ENCODE measurements around the gene UNC5A.

UNC5A gene

GRCh38 chr5:176847148-176847547 is 36.8 kb downstream of the UNC5A start:
- DNase-seq: no peak

- no peak for DNase-seq
Observed at GRCh38 chr5:176847726-176848290, 37.4 kb downstream of the UNC5A start.

GRCh38 chr5:176848651-176849050 is 38.3 kb downstream of the UNC5A start:
- no peak for DNase-seq

- no peak for DNase-seq
Observed at GRCh38 chr5:176849611-176850227, 39.4 kb downstream of the UNC5A start.

DNA sequence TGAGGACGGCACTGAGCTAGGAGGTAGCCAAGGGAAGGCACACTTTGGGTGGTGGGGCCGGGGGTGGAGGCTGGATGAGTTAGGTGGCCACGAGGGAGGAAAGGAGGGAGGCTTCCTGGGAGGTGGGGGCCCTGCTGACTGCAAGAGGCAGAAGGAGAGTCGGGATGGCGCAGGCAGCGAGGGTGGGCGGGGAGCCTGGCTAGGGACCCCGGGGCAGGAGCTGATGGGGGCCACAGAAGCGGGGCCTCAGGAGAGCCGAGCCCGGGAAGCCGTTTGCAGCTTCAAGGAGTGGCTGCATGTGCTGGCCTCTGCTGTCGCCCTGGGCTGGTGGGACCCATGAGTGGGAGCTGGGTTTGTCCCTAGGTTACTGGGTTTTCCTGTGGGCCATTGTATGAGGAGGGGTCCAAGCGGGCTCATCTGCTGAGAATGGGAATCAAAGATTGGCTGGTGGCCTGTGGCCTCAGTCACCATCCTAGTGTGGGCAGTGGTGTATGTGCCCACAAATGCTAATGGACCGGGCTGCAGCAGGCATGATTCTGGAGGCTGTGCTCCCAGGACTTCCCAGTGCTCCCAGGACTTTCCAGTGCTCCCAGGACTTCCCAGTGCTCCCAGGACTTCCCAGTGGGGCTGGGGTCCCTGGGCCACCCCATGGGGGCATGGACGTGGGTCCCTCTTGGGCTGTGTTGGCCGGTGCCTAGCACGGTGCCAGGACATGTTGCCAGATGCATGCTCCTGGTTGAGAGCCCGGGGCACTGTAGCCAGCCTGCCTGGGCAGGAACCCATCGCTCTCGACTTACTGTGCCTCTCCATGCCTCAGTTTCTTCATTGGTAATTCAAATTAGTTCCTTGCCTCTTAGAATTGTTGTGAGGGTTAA is 40.2 kb downstream of the UNC5A start:
- DNase-seq: no peak

GRCh38 chr5:176851380-176851779 is 41.0 kb downstream of the UNC5A start:
- no peak for DNase-seq

DNA sequence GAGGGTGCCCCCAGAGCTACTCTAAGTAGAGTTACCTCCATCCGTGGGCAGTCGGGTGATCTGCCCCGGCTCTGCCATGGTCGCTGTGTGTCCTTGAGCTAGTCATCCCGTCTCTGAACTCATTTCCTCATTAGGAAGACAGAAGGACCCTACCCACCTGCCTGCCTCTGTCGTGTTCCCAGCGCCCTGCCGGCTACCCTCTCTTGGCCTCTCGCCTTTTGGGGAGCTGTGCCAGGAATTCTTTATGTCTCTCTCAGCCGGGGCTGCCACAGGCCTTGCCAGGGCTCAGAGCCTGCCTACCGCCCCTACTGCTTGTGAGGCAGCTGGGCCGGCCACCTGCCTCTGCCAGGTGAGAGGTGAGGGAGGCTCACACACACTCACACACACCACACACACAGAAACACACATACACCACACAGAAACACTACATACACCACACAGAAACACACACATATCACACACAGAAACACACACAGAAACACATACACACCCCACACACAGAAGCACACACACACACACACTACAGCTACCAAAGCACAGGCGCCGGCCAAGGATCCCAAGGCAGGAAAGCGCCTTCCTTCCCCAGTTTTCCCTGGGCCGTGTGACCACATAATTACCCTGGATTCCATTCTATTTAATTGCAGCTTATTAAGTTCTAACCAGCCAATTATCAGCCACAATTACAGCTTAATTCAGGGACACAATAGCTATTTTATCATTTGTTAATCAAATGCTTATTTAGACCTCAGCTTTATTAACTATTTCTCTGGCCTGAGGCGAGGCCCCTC is 41.7 kb downstream of the UNC5A start:
- no peak for DNase-seq

DNA sequence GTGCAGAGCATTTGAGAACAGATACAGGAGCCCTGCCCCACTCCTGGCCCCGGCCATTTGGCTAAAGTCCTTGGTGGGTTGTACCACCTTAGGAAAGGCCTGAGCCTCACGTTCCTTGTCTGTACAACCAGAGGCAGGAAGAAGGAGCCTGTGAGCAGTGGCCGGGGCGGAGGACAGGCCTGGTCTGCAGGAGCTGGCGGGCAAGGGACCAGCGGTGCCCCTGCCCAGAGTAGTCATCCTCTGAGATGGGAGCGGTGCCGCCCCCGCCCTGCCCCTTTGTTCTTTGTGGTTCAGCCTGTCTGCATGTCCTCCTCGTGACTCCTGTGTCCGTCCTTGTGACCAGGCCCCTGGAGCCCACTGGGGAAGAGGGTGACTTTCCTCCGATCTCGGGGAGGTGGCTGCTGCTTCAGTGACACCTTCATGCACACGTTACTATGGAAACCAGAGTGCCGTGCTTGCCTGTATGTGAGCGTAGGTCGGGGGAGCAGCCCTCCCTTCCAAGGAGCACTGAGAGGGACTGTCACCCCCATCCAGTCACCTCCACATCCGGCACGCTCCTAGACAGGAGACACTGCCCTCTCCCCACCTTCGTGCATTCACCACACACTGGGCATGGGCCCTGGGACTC is 42.9 kb downstream of the UNC5A start:
- no peak for DNase-seq

DNA sequence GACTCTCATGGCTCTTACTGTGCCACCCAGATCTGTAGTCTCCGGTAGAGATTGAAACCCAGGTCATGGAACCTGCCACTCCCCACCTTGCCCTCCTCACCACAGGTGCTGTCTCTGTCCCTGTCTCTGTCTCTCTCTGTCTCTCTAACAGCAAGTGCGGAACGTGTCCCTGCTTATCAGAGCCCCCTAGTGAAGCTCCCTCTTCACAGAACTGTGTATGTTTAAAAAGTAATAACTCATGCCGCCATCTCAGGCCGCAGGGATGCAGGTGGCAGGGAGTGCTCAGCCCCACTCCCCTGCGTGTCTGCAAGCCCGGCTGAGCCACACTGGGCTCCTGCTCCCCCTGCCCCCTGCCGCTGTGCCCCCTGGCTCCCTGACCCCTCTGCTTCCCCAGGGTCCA is 43.8 kb downstream of the UNC5A start:
- DNase-seq: no peak

GRCh38 chr5:176855598-176855997 is 45.2 kb downstream of the UNC5A start:
- DNase-seq: no peak

DNA sequence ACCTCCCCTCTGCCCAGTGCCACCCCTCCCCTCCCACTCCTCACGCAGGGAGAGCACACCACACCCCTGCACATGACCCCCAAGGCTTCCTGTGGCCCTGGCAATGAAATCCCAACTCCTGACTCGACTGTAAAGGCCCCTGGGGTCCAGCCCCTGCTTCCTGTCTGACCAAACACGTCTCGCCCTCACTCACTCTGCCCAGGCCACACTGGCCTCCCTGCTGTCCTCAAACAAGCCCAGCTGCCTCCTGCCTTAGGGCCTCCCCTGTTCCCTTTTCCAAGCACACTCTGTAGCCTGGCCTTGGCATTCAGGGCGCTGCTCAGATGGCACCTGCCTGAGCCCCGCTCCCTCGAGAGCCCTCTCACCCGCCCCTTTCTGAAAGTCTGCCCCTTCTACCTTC is 46.4 kb downstream of the UNC5A start:
- no peak for DNase-seq

DNA sequence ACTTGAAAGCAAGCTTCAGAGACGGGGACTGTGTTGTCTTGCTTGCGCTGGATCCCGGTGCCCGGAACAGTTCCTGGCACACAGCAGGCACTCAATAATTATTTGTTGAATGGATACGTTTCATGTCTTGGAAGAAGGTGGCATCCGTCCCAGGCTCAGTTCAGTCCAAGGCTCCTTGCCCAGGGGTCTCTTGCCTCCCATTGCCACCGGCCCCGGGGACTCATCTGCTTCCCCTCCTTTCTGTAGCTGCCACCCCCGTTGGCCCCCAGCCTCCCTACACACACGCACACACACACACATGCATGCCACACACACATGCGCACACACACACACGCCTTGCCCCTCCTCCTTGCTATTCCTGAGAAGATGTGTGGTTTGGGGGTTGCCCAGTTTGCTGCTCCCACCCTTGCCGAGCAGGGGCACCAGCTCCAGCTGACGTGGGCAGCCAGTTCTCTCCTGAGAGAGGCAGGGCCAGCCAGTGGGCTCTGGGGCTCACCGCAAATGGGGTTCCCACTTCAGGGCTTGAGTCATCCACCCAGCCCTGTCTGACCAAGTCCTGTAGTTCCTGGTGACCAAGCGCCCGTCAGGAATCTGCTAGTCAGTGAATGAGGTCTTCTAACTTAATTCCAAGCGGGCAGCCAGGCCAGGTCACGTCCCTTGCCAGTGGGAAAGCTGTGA is 47.0 kb downstream of the UNC5A start:
- DNase-seq: no peak

DNA sequence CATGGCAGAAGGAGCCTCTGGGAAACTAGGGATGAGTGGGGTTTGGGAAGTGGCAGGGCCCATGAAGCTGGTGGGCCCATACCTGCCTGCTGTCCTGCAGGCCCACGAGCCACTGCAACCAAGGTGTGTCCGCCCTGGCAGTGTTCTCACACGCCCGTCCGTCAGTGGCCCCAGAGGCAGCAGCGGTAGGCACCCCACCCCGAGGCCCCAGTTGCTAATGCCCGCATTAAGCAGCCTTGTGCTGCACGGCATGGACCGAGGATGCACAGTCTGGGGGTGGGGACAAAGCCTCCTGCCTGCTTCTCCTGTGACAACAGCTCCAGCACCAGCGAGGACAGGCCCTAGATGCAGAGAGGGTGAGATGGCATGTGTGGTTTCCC is 47.5 kb downstream of the UNC5A start:
- DNase-seq: no peak

DNA sequence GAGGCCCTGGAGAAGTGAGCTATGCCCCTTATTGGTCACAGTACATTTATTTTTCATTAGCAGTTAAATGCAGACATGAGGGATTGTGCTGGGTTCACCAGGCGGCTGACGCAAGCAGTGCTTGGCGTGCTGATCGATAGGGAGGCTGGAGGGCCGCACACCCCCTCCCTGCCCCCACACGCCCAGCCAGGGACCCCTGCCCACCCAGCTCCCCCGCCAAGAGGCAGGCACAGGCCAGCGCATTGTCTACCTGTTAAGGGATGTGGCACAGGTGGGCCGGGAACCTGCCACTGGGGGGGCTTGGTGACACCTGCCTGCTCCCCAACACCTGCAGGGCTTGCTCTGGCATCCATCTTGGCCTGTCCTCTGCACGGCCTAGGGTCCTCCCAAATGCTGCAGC is 49.6 kb downstream of the UNC5A start:
- DNase-seq: no peak

- no peak for DNase-seq
Observed at GRCh38 chr5:176860381-176860780, 50.0 kb downstream of the UNC5A start.

GRCh38 chr5:176861276-176861675 is 50.9 kb downstream of the UNC5A start:
- no peak for DNase-seq

DNA sequence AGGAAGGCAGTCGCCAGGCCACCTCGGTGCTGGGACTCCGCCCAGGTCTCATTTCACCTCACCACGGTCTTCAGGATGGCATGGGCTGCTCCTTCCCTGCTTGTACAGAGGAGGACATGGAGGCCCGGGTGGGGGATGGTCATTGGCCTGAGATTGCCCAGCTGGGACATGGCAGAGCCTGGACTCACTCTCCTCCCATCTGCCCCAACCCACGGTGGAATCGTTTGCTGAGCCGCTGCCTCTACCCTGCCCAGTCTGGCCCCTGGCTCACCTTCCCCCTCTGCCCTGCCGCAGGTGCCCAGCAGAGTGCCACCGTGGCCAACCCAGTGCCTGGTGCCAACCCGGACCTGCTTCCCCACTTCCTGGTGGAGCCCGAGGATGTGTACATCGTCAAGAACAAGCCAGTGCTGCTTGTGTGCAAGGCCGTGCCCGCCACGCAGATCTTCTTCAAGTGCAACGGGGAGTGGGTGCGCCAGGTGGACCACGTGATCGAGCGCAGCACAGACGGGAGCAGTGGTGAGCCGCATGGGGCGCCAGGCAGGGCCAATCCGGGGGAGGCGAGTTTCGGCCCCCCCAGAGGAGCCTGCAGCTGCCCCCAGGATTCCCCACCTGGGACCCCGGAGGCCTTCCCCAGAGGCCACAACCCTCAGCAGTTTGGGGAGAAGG is 52.1 kb downstream of the UNC5A start:
- no peak for DNase-seq

- DNase-seq: no peak
Observed at GRCh38 chr5:176863041-176863764, 52.8 kb downstream of the UNC5A start.

- no peak for DNase-seq
Observed at GRCh38 chr5:176863765-176864098, 53.4 kb downstream of the UNC5A start.

GRCh38 chr5:176864755-176865154 is 54.4 kb downstream of the UNC5A start:
- DNase-seq: no peak

DNA sequence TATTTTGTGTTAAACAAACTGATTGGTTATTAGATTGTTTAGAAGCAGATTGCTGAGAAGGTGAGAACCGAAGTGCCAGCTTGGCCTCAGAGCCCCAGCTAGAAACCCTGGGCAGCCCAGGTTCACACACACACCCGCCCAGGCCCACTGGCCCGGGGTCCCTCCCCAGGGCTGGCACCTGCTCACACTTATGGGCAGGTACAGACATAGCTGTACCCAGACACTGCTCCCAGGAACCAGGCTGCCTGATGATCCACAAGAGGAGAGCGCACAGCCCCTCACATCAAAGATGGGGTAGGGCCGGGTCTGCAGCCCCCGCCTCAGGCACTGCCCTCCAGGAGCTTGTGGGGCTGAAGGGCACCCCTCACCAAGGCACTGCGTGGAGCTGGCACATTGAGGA is 55.6 kb downstream of the UNC5A start:
- no peak for DNase-seq
